DMS153 (cell line): ENCODE measurements around the gene NFKB1.
"Not testable (repeated sequence)": the region's sequence is repeated elsewhere in the genome, so short reads cannot be mapped to it uniquely, and the experiment has no call there.

ENCODE experiments used
- DNase-seq: peaks from one replicate; lab custom pipeline; 2025; lab: John Stamatoyannopoulos, UW

NFKB1 gene

GRCh38 chr4:102565696-102566095, 64.5 kb downstream of the NFKB1 start:
- DNase-seq, result no peak

DNA sequence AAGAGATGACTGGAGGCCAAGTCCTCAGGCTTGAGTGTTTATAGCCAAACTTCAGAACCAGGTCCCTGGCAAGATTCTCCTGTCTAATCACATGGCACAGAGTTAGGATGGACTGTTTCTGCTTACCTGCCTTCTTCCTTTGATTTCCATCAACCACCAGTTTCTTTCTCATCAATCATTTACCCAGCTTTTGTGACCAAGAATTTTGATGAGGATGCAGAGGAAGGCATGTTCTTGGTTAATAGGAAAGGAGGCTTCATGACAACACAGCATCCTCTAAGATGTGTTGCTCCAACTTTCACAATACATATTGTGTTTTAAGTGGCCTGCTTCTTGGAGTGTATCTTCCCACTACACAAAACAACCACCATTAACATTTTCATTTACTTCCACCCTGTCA, 65.3 kb downstream of the NFKB1 start:
- DNase-seq, result no peak

- DNase-seq, result no peak
Observed at GRCh38 chr4:102567427-102567826, 66.3 kb downstream of the NFKB1 start.

- DNase-seq, result no peak
Observed at GRCh38 chr4:102569200-102569599, 68.0 kb downstream of the NFKB1 start.

GRCh38 chr4:102570211-102570610, 69.1 kb downstream of the NFKB1 start:
- DNase-seq, result not testable (repeated sequence)

GRCh38 chr4:102572452-102572851, 71.3 kb downstream of the NFKB1 start:
- DNase-seq, result no peak

- DNase-seq, result no peak
Observed at GRCh38 chr4:102574317-102574716, 73.2 kb downstream of the NFKB1 start.

- DNase-seq, result no peak
Observed at GRCh38 chr4:102575369-102576129, 74.4 kb downstream of the NFKB1 start.

DNA sequence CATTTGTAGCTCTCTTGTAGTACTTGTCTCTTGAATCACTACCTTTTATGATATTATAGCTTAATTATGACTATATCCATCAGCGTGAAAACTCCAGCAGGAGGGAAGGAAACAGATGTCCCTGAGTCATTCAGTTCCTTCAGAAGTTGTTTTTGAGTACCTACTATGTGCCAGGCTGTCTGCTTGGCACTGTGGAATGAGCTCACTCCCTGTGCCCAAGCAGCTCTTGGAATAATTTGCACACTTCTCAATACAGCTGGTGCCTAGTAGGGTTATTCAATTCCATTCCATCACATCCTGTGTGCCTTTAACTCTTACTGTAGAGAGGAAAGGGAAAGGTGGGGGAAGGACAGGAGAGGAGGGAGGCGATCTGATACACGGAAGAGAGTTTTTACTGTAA, 77.1 kb downstream of the NFKB1 start:
- DNase-seq, result no peak

GRCh38 chr4:102578819-102579218, 77.7 kb downstream of the NFKB1 start:
- no peak for DNase-seq

- DNase-seq, result no peak
Observed at GRCh38 chr4:102579794-102580462, 78.8 kb downstream of the NFKB1 start.

DNA sequence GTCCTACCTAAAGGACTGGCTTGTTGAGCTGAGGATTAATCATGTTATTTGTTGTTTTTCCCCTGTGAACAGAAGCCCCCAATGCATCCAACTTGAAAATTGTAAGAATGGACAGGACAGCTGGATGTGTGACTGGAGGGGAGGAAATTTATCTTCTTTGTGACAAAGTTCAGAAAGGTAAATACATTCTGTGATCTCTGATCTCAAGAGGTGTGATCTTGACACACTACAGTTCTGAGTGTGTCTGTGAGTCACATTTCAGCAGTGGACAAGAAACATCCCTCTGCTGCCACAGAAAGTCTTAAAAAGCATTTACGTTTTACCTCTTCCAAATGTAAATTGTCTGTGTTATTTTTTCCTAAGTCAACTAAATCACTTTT, 79.3 kb downstream of the NFKB1 start:
- DNase-seq, result no peak

DNA sequence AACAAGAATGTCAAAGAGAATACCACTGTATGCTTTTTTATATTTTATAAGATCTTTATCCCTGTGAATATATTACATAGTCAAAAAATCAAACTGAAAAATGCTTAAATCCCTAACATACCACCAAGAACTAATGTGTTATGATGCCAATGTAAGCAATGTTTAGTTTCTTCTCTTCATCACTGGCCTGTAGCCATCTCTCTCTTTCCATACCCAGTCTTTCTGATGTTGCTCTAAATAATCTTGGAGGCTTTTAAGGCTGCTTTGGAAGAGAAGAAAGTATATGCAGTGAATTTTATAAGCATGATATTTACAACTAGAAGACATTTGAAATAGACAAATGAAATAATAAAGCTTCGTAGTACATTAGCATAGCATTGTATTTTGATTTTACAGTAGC, 82.9 kb downstream of the NFKB1 start:
- no peak for DNase-seq

DNA sequence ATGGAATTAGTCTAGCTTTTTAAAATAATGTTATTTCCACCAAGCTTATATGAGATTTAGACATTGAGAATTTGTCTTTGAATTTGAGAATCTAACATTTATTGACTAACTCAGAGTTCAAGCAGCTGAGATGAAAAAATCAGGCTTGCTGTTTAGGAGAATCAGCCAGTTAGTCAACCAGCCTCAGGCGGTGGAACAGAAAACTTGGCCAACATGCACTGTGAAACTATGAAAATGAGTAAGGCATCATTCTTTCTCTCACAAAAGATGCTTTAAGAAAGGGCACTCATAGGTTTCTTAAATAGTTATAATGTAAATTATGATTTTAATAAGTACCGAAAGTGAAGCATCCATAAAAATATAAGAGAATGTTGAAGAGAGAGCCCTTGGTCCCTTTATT, 84.2 kb downstream of the NFKB1 start:
- no peak for DNase-seq

DNA sequence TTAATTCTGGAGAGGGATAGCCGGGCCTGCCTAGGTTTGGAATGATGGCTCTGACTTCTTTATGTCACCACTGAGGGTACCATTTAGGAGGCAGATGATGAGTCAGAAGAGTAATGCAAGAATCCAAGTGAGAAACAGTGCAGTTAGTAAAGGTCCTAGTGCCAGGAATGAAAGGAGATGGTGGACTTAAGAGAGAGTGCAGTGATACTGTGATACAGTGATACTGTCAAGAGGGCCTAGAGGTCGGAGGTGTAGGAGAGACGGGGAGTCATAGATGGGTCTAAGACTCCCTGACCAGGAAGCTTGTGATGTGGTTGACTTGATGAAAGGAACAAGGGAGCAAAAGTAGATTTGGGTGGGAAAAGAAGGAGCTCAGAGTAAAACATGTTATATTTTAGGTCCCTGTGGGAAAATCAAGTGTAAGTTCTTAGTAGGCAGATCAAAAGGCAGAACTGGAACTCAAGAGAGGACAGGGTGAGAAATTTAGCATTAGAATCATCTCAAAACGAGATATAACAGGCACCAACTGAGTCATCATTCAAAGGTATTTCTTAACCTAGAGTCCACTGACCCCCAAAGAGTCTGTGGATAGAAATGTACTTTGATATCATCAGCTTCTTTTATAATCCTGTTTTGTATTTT, 85.0 kb downstream of the NFKB1 start:
- no peak for DNase-seq

DNA sequence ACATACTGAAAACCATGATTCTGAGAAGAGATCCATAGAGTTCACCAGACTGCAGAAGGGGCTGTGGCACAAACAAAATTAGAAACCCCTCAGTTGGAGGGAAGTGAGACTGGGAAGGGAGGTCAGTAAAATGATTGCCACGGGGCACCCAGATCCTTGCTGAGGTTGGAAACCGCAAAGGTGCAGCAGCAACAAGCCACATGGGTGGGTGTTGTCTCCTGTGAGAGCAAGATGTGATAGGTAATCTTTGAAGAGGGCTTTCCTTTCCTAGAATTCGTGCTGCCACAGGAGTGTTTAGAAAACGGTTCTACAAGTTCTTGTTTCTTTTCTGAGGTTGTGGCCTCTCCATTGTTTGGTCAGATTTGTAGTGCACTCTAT, 85.5 kb downstream of the NFKB1 start:
- DNase-seq, result no peak

DNA sequence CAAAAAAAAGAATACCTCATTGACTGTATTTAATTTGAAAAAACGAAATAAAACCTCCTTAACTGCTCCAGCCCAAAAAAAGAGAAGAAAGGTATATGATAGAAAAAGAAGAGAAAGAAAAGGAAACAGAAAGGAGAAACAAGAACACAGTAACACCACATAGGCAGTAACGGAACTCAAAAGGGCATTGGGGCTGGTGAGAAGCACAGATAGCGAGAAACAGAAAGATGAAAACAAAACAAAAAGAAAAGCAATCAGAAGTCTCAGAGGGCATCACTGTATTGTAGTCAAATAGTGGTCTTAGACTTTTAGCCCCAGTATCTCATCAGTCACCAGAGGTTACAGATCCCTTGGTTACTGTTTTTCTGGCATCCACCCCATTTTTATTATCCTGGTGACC, 88.6 kb downstream of the NFKB1 start:
- DNase-seq, result no peak

GRCh38 chr4:102592256-102592655, 91.1 kb downstream of the NFKB1 start:
- DNase-seq, result no peak

GRCh38 chr4:102593147-102593546, 92.0 kb downstream of the NFKB1 start:
- DNase-seq, result no peak

DNA sequence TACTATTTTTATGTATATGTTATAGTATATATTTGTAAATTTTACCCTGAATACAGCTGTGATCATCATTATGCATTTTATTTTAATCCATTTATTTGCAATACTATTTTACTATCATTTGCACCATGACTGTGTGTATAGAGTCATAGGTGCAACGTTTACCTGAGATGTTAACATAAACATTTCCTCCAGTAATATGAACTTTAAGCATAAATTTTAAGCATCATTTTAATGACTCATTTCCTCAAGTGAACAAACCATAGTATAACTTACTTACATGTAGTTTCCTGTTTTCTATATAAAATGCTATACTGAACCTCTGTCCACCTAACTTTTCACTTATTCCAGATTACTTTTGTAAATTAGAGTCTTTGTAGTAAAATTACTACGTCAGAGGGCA, 92.8 kb downstream of the NFKB1 start:
- DNase-seq, result no peak

- DNase-seq, result no peak
Observed at GRCh38 chr4:102596532-102596931, 95.4 kb downstream of the NFKB1 start.

DNA sequence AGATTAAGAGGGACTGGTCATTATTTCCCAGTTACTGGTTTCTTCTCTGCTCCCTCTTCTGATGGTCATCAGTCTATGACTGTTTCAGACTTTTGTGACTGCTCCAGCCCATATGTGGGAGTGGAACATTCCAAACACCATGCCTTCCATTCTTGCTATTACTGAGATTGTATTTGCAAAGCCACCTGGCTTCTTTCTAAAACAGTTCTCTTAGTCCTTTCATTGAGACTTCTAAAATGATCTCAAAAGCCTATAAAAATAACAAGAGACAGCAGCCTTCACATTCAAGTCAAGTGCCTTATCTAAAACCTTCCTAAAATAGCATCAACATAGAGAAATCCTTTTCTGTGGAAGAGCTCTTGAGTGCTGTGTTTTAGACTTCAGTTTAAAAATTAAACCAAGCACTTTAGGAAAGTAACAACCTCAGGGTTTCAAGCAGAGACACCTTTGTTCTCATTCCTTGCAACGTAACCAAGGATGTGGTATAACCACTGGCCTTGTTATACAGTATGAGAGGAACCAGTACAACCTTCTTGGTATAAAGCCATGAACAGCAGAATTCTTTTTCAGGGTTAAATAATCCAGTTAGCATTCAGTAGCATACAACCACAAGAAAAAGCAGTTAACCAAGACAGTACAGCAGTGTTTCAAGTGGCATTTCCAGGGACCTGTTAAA, 97.1 kb downstream of the NFKB1 start:
- no peak for DNase-seq
